K562 (cell line): ENCODE measurements around the gene KDM2B. TPM values are rescaled to one million over a fixed set of nuclear protein-coding genes. Genes with fewer than 3 reads are reported as not detected.

Experiments used
- ATAC-seq: fragments of 200-7000 bp; cut with Tn5 transposase; 3 replicates; pipeline ENCODE4 v1.9.1; 2020; ENCODE audit warnings: moderate library complexity
- BruUV-seq: library from RNA; stranded (reverse); fragments of 400-500 nt; replicated peaks from 2 replicates; lab custom pipeline; 2021; lab: Mats Ljungman, UMichigan
- CTCF ChIA-PET: fragments of 300-600 bp; formaldehyde crosslinking; extraction: SDS; loops from one replicate; lab custom pipeline; 2021; ENCODE audit warnings: low intra/inter-chr PET ratio; lab: Yijun Ruan, JAX
- POLR2A ChIA-PET: fragments of 300-600, 350-650 bp; sonication (Branson Sonifier 250); formaldehyde crosslinking; extraction: SDS; loops from one replicate; lab custom pipeline; 2021; ENCODE audit warnings: antibody characterized with exemption, inconsistent platforms; lab: Yijun Ruan, JAX
- DNase-seq, 4 experiments: peaks; one replicate each; pipeline versions ENCODE4 v3.0.0 to v3.0.0-alpha.2; 2011 to 2018; ENCODE audit warnings: low spot score in 3 of 4, mixed read lengths in 3 of 4; ENCODE audit errors: extremely low read depth in 1 of 4
- FAIRE-seq: peaks from 2 replicates; lab custom pipeline; 2011; peaks lifted over from hg19 to GRCh38; lab: Jason Lieb, UNC
- H2AFZ ChIP-seq: 2 replicates; pipeline ENCODE4 v1.6.0; 2011; ENCODE audit warnings: low read depth, low read length, control low read depth, inconsistent platforms
- H3K27ac ChIP-seq: fragments of 200-600 bp; 3 replicates; pipeline ENCODE4 v1.8.0; 2011; ENCODE audit warnings: low read depth, mild to moderate bottlenecking, control low read depth, inconsistent platforms, low read length, moderate library complexity, mixed read lengths; ENCODE audit errors: extremely low read depth
- H3K27me3 ChIP-seq, 2 experiments: fragments of 300-600 bp in 1 of 2; 2 replicates in 1 of 2; 3 replicates in 1 of 2; pipeline versions ENCODE4 v1.6.0 to v1.8.0; 2011; ENCODE audit warnings: inconsistent platforms in 2 of 2, low read length in 2 of 2, mild to moderate bottlenecking in 1 of 2, mixed read lengths in 1 of 2, moderate library complexity in 1 of 2; ENCODE audit not compliant: control insufficient read depth in 2 of 2, insufficient read depth in 2 of 2
- H3K36me3 ChIP-seq: fragments of 300-600 bp; 3 replicates; pipeline ENCODE4 v1.8.0; 2011; ENCODE audit warnings: mild to moderate bottlenecking, low read length, inconsistent platforms; ENCODE audit not compliant: control insufficient read depth, insufficient read depth
- H3K4me1 ChIP-seq, 2 experiments: fragments of 200-600 bp in 1 of 2; replicated peaks in 1 of 2; 2 replicates in 1 of 2; 3 replicates in 1 of 2; pipeline versions ENCODE4 v1.5.1 to v1.8.0; 2011; ENCODE audit warnings: inconsistent platforms in 2 of 2, low read length in 2 of 2, mild to moderate bottlenecking in 1 of 2, mixed read lengths in 1 of 2, moderate library complexity in 1 of 2; ENCODE audit not compliant: control insufficient read depth in 2 of 2, insufficient read depth in 2 of 2
- H3K4me2 ChIP-seq: 2 replicates; pipeline ENCODE4 v1.6.1; 2011; ENCODE audit warnings: low read length, control low read depth, inconsistent platforms, mixed read lengths; ENCODE audit not compliant: insufficient read depth
- H3K4me3 ChIP-seq: fragments of 200-600 bp; sonication (generic), shearing (Covaris generic); 2 replicates; pipeline ENCODE4 v1.5.1; 2016; ENCODE audit warnings: control low read depth, inconsistent platforms
- H3K79me2 ChIP-seq: fragments of 200-600 bp; 3 replicates; pipeline ENCODE4 v1.8.0; 2011; ENCODE audit warnings: low read length, inconsistent platforms; ENCODE audit not compliant: control insufficient read depth, insufficient read depth
- H3K9ac ChIP-seq, 2 experiments: 2 replicates each; pipeline versions ENCODE4 v1.6.0 to v1.6.1; 2011; ENCODE audit warnings: low read depth in 2 of 2, low read length in 2 of 2, control low read depth in 1 of 2, inconsistent platforms in 1 of 2, mild to moderate bottlenecking in 1 of 2, mixed read lengths in 1 of 2; ENCODE audit not compliant: insufficient read depth in 1 of 2
- H3K9me1 ChIP-seq: one replicate; pipeline ENCODE4 v1.6.0; 2011; ENCODE audit warnings: inconsistent platforms, mild to moderate bottlenecking, low read length, moderate library complexity; ENCODE audit not compliant: control insufficient read depth, insufficient read depth
- H3K9me3 ChIP-seq: replicated peaks from 2 replicates; pipeline ENCODE4 v1.5.1; 2011; ENCODE audit warnings: low read depth, low read length, inconsistent platforms; ENCODE audit not compliant: control insufficient read depth, insufficient read depth
- H4K20me1 ChIP-seq: replicated peaks from 2 replicates; pipeline ENCODE4 v1.6.1; 2011; ENCODE audit warnings: low read length, inconsistent platforms, mixed read lengths; ENCODE audit not compliant: control insufficient read depth, insufficient read depth
- CBFA2T2 ChIP-seq: fragments of 450-650 bp; conservative IDR thresholded peaks from 2 replicates; pipeline ENCODE4 v1.6.1; 2017; ENCODE audit warnings: mild to moderate bottlenecking
- CEBPG ChIP-seq, 3 experiments: fragments of 200-800 bp in 1 of 3; sonication (Bioruptor generic) in 1 of 3; sonication (generic) in 1 of 3; formaldehyde crosslinking in 1 of 3; IDR thresholded peaks in 2 of 3; conservative IDR thresholded peaks in 1 of 3; 2 replicates each; pipeline versions ENCODE4 v1.6.1 to v1.8.0; 2016 to 2022; ENCODE audit warnings: missing compliant biosample characterization in 2 of 3, missing genetic modification characterization in 2 of 3, mild to moderate bottlenecking in 1 of 3, missing genetic modification reagents in 1 of 3
- COPS2 ChIP-seq: fragments of 450-650 bp; conservative IDR thresholded peaks from 2 replicates; pipeline ENCODE4 v1.6.1; 2016; ENCODE audit warnings: mild to moderate bottlenecking, moderate library complexity
- NR3C1 ChIP-seq: sonication (generic); formaldehyde crosslinking; IDR thresholded peaks from 2 replicates; pipeline ENCODE4 v1.8.1; 2022; ENCODE audit warnings: missing genetic modification reagents
- SP2 ChIP-seq: IDR thresholded peaks from 2 replicates; pipeline ENCODE4 v1.6.1; 2011; ENCODE audit warnings: mild to moderate bottlenecking, low read depth, low read length, moderate library complexity; ENCODE audit not compliant: poor library complexity, severe bottlenecking; ENCODE audit errors: extremely low read depth
- ZNF133 ChIP-seq: fragments of 250-450 bp; sonication (Bioruptor Pico); IDR thresholded peaks from 2 replicates; pipeline ENCODE4 v1.4.0; 2020; ENCODE audit warnings: mild to moderate bottlenecking
- ZNF707 ChIP-seq: fragments of 250-450 bp; sonication (Bioruptor Pico); conservative IDR thresholded peaks from 2 replicates; pipeline ENCODE4 v1.8.0; 2022; ENCODE audit warnings: inconsistent platforms, mild to moderate bottlenecking, moderate library complexity
- WGBS: fragments of 100-300 bp; shearing (Covaris generic); methylation state at CpG from one replicate; pipeline ENCODE4 v1.1.6; 2016; ENCODE audit warnings: low coverage, mixed read lengths; ENCODE audit not compliant: insufficient coverage; ENCODE audit errors: missing lambda C conversion rate; 5-methylcytosine and 5-hydroxymethylcytosine counted together
- in situ Hi-C: fragments of 300-500 bp; cut with MboI; formaldehyde crosslinking; loops from 4 replicates; pipeline ENCODE4 v1.15.0; 2018; ENCODE audit warnings: inconsistent platforms, mixed read lengths
- intact Hi-C: fragments of 100-400 bp; cut with micrococcal nuclease; formaldehyde crosslinking; loops from 2 replicates; pipeline ENCODE4 v1.14.2; 2022
- polyA plus RNA-seq, 8 experiments: library from polyadenylated mRNA; depleted of rRNA in 4 of 8; stranded (reverse) in 5 of 8; unstranded in 3 of 8; fragments of >200 nt; fragmentation: Nextera tagmentation in 2 of 8; fragmentation: Illumina TruSeq in 1 of 8; extraction: Ambion mirVana in 2 of 8; extraction: Trizol in 1 of 8; gene quantifications; 2 replicates each; pipeline versions ENCODE4 v1.2.1 to v1.2.3, GENCODE V29; 2011 to 2014; ENCODE audit warnings: inconsistent platforms in 1 of 8, missing spikeins in 1 of 8
- total RNA-seq, 7 experiments: library from RNA; depleted of rRNA in 6 of 7; stranded (reverse); fragments of >200 nt in 6 of 7; fragmentation: Illumina TruSeq in 2 of 7; extraction: Trizol in 2 of 7; gene quantifications; 2 replicates each; pipeline versions ENCODE4 v1.2.1 to v1.2.3, GENCODE V29; 2011 to 2021; ENCODE audit warnings: low replicate concordance in 1 of 7
- TF ChIP-seq, protein P1 (sequence below): sonication (generic); formaldehyde crosslinking; IDR thresholded peaks from 2 replicates; pipeline ENCODE4 v1.8.0; 2022; ENCODE audit warnings: mild to moderate bottlenecking, missing genetic modification reagents, borderline replicate concordance
- TF ChIP-seq, protein P2 (sequence below): fragments of 450-650 bp; conservative IDR thresholded peaks from 2 replicates; pipeline ENCODE4 v1.6.1; 2016; ENCODE audit warnings: missing genetic modification characterization, low read depth, mild to moderate bottlenecking, control low read depth, missing compliant biosample characterization
- TF ChIP-seq, protein P3 (sequence below): sonication (generic); formaldehyde crosslinking; IDR thresholded peaks from 2 replicates; pipeline ENCODE4 v1.9.0; 2022; ENCODE audit warnings: mild to moderate bottlenecking, missing genetic modification reagents

KDM2B gene
- total and polyA plus RNA-seq, 9 of the 15 experiments (the other 6 are each of a cell fraction or from before 2014, with no cell fraction given), result 7.4 to 50.5 (median 22.5) TPM

DNA sequence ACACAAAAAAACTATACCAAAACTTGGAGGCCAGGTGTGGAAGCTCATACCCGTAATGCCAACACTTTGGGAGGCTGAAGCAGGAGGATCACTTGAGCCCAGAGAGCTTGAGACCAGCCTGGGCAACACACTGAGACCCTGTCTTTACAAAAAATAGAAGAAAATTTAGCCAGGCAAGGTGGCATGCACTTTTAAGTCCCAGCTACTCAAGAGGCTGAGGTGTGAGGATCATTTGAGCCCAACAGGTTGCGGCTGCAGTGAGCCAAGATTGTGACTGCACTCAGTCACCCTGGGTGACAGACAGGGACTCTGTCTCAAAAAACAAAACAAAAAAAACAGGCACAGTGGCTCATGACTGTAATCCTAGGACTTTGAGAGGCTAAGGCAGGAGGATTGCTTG lies 105.5 kb downstream of the KDM2B start:
- Histone ChIP-seq H3K9me3 (no peaks in the 10 kb centered on the region), H2AFZ (no peak overlapping the region), H3K27me3 (no peaks in the 10 kb centered on the region), H3K9ac (no peak overlapping the region), H3K27ac (no peak overlapping the region), H3K36me3 (no peaks in the 10 kb centered on the region), H3K79me2 (no peaks in the 10 kb centered on the region), H3K4me1 (peaks cover 0 to 12% of the 10 kb centered on the region in 2 experiments; a peak in 2 of 5 replicates), H3K4me2 (no peak overlapping the region), H3K4me3 (no peak overlapping the region), H3K9me1 (no peaks in the 10 kb centered on the region), H4K20me1 (no peaks in the 10 kb centered on the region)
- in situ Hi-C loops (no loop called here), intact Hi-C loops (no loop called here)
- CTCF ChIA-PET, result no interaction called here
- no peak for DNase-seq
- POLR2A ChIA-PET, result no interaction called here
- WGBS, result 58% methylated on average over 2 of the region's 2 CpGs
- TF ChIP-seq CEBPG (CRISPR knock-in tag; IDR thresholded peaks at IDR 0.05) (no peak), CEBPG (tag; conservative IDR thresholded peaks at IDR 0.05 in 1 of 2, IDR thresholded peaks at IDR 0.05 in 1 of 2) (0 out of 4 replicates have a peak, but pooled peaks of 1 of the 2 experiments have one; percentile 0), COPS2 (no peak)
- FAIRE-seq, result no peak
- no peak for ATAC-seq
- BruUV-seq, result no TSS peak

DNA sequence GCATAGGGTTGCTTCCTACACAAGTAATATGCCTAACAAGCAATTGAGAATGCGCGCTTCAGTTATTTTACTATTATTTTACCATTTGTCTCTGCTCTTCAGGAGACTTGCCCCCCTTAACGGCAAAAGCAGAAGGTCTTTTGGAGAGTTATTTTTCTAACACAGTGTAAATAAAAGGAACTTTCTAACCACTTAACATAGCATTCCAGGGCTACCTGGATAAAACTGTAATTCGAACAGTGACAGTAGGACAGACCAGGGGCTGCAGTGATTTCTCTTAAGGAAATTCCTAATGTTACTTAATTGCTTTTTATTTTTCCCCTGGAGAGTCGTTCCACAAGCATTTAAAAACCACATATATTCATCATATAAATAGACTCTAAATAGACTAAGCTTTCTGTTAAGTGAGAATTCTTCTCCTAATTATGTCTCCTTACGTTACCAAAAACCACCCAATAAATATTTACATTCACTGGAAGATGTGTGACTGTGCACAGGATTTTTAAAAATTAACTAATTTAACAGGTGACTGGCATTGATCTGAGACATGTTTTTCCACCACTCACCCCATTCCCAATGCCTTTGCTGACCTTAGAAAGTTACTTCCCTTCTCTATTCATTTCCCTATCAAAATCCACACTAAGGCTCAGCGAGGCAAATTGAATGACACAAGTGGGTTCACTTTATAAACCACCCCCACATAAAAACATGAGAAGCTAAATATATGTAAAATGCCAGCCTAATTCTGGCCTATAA lies 108.5 kb downstream of the KDM2B start:
- ChIA-PET CTCF (no interaction called here), POLR2A (interaction anchor here (0.6 kb wide), 1 partner anchor 117 kb away, joined by 3 read pairs; no protein-coding TSS in a partner anchor)
- no peaks in the 10 kb centered on the region for H4K20me1 ChIP-seq
- no peak for DNase-seq
- H3K9me3 ChIP-seq, result no peaks in the 10 kb centered on the region
- no peaks in the 10 kb centered on the region for H3K9me1 ChIP-seq
- H3K79me2 ChIP-seq, result no peaks in the 10 kb centered on the region
- in situ Hi-C loops, result no loop called here
- no peak overlapping the region for H3K9ac ChIP-seq
- no peak overlapping the region for H3K4me2 ChIP-seq
- H2AFZ ChIP-seq, result no peak overlapping the region
- intact Hi-C loops, result no loop called here
- H3K27ac ChIP-seq, result no peak overlapping the region
- H3K4me3 ChIP-seq, result no peak overlapping the region
- no peaks in the 10 kb centered on the region for H3K27me3 ChIP-seq
- WGBS, result 47% methylated on average over 7 of the region's 7 CpGs
- no peak for ATAC-seq
- FAIRE-seq, result no peak
- BruUV-seq, result no TSS peak
- no peaks in the 10 kb centered on the region for H3K36me3 ChIP-seq
- H3K4me1 ChIP-seq, result peaks cover 5 to 12% of the 10 kb centered on the region in 2 experiments; a peak in 3 of 5 replicates
- TF ChIP-seq CBFA2T2 (no peak), SP2 (no peak), ZNF133 (CRISPR knock-in tag) (no peak), ZNF707 (CRISPR knock-in tag) (no peak), NR3C1 (no peak)
- TF ChIP-seq, protein P1, sequence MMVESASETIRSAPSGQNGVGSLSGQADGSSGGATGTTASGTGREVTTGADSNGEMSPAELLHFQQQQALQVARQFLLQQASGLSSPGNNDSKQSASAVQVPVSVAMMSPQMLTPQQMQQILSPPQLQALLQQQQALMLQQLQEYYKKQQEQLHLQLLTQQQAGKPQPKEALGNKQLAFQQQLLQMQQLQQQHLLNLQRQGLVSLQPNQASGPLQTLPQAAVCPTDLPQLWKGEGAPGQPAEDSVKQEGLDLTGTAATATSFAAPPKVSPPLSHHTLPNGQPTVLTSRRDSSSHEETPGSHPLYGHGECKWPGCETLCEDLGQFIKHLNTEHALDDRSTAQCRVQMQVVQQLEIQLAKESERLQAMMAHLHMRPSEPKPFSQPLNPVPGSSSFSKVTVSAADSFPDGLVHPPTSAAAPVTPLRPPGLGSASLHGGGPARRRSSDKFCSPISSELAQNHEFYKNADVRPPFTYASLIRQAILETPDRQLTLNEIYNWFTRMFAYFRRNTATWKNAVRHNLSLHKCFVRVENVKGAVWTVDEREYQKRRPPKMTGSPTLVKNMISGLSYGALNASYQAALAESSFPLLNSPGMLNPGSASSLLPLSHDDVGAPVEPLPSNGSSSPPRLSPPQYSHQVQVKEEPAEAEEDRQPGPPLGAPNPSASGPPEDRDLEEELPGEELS (CRISPR knock-in tag), result no peak
- TF ChIP-seq, protein P2, sequence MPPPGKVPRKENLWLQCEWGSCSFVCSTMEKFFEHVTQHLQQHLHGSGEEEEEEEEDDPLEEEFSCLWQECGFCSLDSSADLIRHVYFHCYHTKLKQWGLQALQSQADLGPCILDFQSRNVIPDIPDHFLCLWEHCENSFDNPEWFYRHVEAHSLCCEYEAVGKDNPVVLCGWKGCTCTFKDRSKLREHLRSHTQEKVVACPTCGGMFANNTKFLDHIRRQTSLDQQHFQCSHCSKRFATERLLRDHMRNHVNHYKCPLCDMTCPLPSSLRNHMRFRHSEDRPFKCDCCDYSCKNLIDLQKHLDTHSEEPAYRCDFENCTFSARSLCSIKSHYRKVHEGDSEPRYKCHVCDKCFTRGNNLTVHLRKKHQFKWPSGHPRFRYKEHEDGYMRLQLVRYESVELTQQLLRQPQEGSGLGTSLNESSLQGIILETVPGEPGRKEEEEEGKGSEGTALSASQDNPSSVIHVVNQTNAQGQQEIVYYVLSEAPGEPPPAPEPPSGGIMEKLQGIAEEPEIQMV (tag), result no peak
- TF ChIP-seq, protein P3, sequence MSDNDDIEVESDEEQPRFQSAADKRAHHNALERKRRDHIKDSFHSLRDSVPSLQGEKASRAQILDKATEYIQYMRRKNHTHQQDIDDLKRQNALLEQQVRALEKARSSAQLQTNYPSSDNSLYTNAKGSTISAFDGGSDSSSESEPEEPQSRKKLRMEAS (CRISPR knock-in tag), result no peak
